GM20000 (cell line): ENCODE data around the gene BCAS1.

Experiments used
- DNase-seq: peaks from one replicate; pipeline ENCODE4 v3.0.0; 2012; ENCODE audit warnings: low spot score
- TF ChIP-seq, protein P1 (sequence below): IDR thresholded peaks from 2 replicates; pipeline ENCODE4 v1.5.1; 2012; ENCODE audit warnings: mild to moderate bottlenecking, control low read depth; ENCODE audit errors: extremely low read depth, missing control alignments

Gene BCAS1

GRCh38 chr20:54028276-54029011 is 42.0 kb downstream of the BCAS1 start:
- TF ChIP-seq, protein P1, sequence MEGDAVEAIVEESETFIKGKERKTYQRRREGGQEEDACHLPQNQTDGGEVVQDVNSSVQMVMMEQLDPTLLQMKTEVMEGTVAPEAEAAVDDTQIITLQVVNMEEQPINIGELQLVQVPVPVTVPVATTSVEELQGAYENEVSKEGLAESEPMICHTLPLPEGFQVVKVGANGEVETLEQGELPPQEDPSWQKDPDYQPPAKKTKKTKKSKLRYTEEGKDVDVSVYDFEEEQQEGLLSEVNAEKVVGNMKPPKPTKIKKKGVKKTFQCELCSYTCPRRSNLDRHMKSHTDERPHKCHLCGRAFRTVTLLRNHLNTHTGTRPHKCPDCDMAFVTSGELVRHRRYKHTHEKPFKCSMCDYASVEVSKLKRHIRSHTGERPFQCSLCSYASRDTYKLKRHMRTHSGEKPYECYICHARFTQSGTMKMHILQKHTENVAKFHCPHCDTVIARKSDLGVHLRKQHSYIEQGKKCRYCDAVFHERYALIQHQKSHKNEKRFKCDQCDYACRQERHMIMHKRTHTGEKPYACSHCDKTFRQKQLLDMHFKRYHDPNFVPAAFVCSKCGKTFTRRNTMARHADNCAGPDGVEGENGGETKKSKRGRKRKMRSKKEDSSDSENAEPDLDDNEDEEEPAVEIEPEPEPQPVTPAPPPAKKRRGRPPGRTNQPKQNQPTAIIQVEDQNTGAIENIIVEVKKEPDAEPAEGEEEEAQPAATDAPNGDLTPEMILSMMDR: no peak
- no peak for DNase-seq

DNA sequence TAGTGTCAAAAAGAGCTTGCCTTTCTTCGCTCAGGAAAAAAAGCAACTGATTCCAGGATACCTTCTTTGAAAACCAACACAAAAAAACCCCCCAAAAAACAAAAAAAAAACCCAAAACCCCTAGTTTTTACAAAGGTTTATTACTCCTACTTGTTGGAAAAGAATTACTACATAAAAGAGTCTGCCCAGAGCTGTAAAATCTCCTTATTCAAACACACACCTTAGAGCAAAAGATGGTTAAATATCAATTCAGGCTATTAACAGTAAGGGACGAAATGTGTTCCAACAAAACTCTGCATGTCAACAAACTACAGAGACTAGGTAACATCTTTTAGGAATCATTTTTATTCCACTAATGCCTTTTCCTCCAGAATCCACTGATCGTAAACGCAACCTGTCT is 42.7 kb downstream of the BCAS1 start:
- TF ChIP-seq, protein P1: no peak
- DNase-seq: no peak

GRCh38 chr20:54026295-54027064 is 43.9 kb downstream of the BCAS1 start:
- TF ChIP-seq, protein P1: no peak
- no peak for DNase-seq

DNA sequence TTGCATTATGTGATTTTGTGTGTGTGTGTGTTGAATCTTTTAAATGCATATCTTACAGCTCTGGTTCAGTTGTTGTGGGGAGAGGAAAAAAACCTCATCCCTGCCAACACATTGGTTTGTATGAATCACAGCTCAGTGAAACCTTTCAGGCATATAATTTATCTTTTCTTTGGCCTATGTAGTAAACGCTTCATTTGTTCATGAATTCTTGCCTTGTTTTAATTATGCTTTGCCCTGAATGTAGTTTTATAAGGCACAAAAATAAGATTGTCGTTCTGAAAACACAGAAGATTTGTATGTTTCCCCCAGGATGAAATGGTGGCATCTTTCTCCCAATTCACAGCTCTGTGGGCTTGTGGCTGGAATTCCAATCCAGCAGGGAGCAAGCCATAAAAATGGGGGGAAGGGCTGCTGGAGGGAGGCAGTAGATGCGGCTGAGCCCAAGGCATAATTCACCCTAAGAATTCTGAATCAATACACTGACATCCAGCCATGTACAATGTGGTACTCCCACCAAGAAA is 45.1 kb downstream of the BCAS1 start:
- TF ChIP-seq, protein P1: no peak
- no peak for DNase-seq

GRCh38 chr20:54023406-54023805 is 47.0 kb downstream of the BCAS1 start:
- DNase-seq: no peak
- TF ChIP-seq, protein P1: no peak

GRCh38 chr20:54021446-54022235 is 48.8 kb downstream of the BCAS1 start:
- DNase-seq: no peak
- TF ChIP-seq, protein P1: no peak
